Measurements from ENCODE around the gene TDRD1. TPM values are rescaled to one million over a fixed set of nuclear protein-coding genes. Genes with fewer than 3 reads are reported as not detected.
A peak's percentile ranks its signal among the peaks of the same experiment; 100 is the strongest.
"Not testable (repeated sequence)": the region's sequence is repeated elsewhere in the genome, so short reads cannot be mapped to it uniquely, and the experiment has no call there.

The TDRD1 gene
- total RNA-seq (not detected), polyA plus RNA-seq (under 1 TPM in 3 of 4 donors, not detected in 1; 0.14 to 0.32 (median 0.25) TPM)

GRCh38 chr10:114179148-114179547, at the start of gene TDRD1:
Gene TDRD1, plus strand, starts transcription at chr10:114179353. Its CDS starts 8,479 bp downstream, at chr10:114187832.
- peaks cover 27% of the 10 kb centered on the region for H3K27me3 Mint-ChIP-seq
- Histone ChIP-seq H3K27ac (ENCODE audit: insufficient read depth, low read length, poor library complexity, severe bottlenecking) (no peak within 1 kb of the TSS), H3K4me1 (ENCODE audit: control insufficient read depth, insufficient read depth, low read length, poor library complexity, severe bottlenecking) (peaks cover 11% of the 10 kb centered on the region), H3K36me3 (ENCODE audit: control insufficient read depth, insufficient read depth, low read length) (no peaks in the 10 kb centered on the region), H3K27me3 (ENCODE audit: control insufficient read depth, insufficient read depth, low read length) (peaks cover 1% of the 10 kb centered on the region), H3K4me3 (ENCODE audit: low read depth, low read length) (no peak within 1 kb of the TSS), H3K9me3 (ENCODE audit: control insufficient read depth in 2 of 2, low read length in 2 of 2) (no peaks in the 10 kb centered on the region)
- peaks cover 12 to 23% (median 15%) of the 10 kb centered on the region in 4 donors for H3K4me1 Mint-ChIP-seq
- peak within 1 kb of the TSS in 1 of 3 donors; percentile 52 for H3K27ac Mint-ChIP-seq
- no peak within 1 kb of the TSS for H3K4me3 Mint-ChIP-seq
- ATAC-seq (ENCODE audit: low read depth in 2 of 2): no peak
- peaks cover 0 to 2% (median 0%) of the 10 kb centered on the region in 7 donors for H3K9me3 Mint-ChIP-seq
- H3K36me3 Mint-ChIP-seq: no peaks in the 10 kb centered on the region
- DNase-seq: no peak

- H3K4me1 ChIP-seq (ENCODE audit: control insufficient read depth, insufficient read depth, low read length, poor library complexity, severe bottlenecking): no peaks in the 10 kb centered on the region
- H3K27me3 ChIP-seq (ENCODE audit: control insufficient read depth, insufficient read depth, low read length): no peaks in the 10 kb centered on the region
- Mint-ChIP-seq H3K36me3 (peaks cover 60% of the 10 kb centered on the region), H3K27ac (peak overlapping the region in 1 of 3 donors; percentile 6), H3K4me1 (peaks cover 0 to 11% (median 7%) of the 10 kb centered on the region in 4 donors), H3K4me3 (no peak overlapping the region), H3K9me3 (no peaks in the 10 kb centered on the region), H3K27me3 (no peaks in the 10 kb centered on the region)
- H3K27ac ChIP-seq (ENCODE audit: insufficient read depth, low read length, poor library complexity, severe bottlenecking): no peak overlapping the region
- ATAC-seq (ENCODE audit: low read depth in 2 of 2) (no peak), DNase-seq (no peak)
- no peaks in the 10 kb centered on the region for H3K9me3 ChIP-seq (ENCODE audit: control insufficient read depth in 2 of 2, low read length in 2 of 2)
- no peak overlapping the region for H3K4me3 ChIP-seq (ENCODE audit: low read depth, low read length)
- peaks cover 97% of the 10 kb centered on the region for H3K36me3 ChIP-seq (ENCODE audit: control insufficient read depth, insufficient read depth, low read length)
Measured at GRCh38 chr10:114131094-114131493, 48.1 kb upstream of the TDRD1 start.

- no peak for ATAC-seq (ENCODE audit: low read depth in 2 of 2)
- Mint-ChIP-seq H3K4me1 (peaks cover 0 to 15% (median 9%) of the 10 kb centered on the region in 4 donors), H3K36me3 (peaks cover 52% of the 10 kb centered on the region), H3K27me3 (no peaks in the 10 kb centered on the region), H3K27ac (no peak overlapping the region), H3K9me3 (no peaks in the 10 kb centered on the region), H3K4me3 (no peak overlapping the region)
- H3K4me1 ChIP-seq (ENCODE audit: control insufficient read depth, insufficient read depth, low read length, poor library complexity, severe bottlenecking): no peaks in the 10 kb centered on the region
- H3K27ac ChIP-seq (ENCODE audit: insufficient read depth, low read length, poor library complexity, severe bottlenecking): no peak overlapping the region
- no peak overlapping the region for H3K4me3 ChIP-seq (ENCODE audit: low read depth, low read length)
- no peaks in the 10 kb centered on the region for H3K27me3 ChIP-seq (ENCODE audit: control insufficient read depth, insufficient read depth, low read length)
- H3K9me3 ChIP-seq (ENCODE audit: control insufficient read depth in 2 of 2, low read length in 2 of 2): no peaks in the 10 kb centered on the region
- no peak for DNase-seq
- peaks cover 75% of the 10 kb centered on the region for H3K36me3 ChIP-seq (ENCODE audit: control insufficient read depth, insufficient read depth, low read length)
Measured at GRCh38 chr10:114135476-114135875, 43.7 kb upstream of the TDRD1 start.

GRCh38 chr10:114138581-114138980, 40.6 kb upstream of the TDRD1 start:
- Histone ChIP-seq H3K4me3 (ENCODE audit: low read depth, low read length) (no peak overlapping the region), H3K36me3 (ENCODE audit: control insufficient read depth, insufficient read depth, low read length) (peaks cover 71% of the 10 kb centered on the region), H3K4me1 (ENCODE audit: control insufficient read depth, insufficient read depth, low read length, poor library complexity, severe bottlenecking) (no peaks in the 10 kb centered on the region), H3K27ac (ENCODE audit: insufficient read depth, low read length, poor library complexity, severe bottlenecking) (no peak overlapping the region), H3K27me3 (ENCODE audit: control insufficient read depth, insufficient read depth, low read length) (no peaks in the 10 kb centered on the region), H3K9me3 (ENCODE audit: control insufficient read depth in 2 of 2, low read length in 2 of 2) (no peaks in the 10 kb centered on the region)
- Mint-ChIP-seq H3K9me3 (no peaks in the 10 kb centered on the region), H3K4me3 (no peak overlapping the region), H3K4me1 (peaks cover 0 to 6% (median 4%) of the 10 kb centered on the region in 4 donors), H3K36me3 (peaks cover 55% of the 10 kb centered on the region), H3K27me3 (no peaks in the 10 kb centered on the region), H3K27ac (peak overlapping the region in 1 of 3 donors; percentile 5)
- ATAC-seq (ENCODE audit: low read depth in 2 of 2) (no peak), DNase-seq (no peak)

- Mint-ChIP-seq H3K4me3 (no peak overlapping the region), H3K4me1 (peaks cover 0 to 4% (median 2%) of the 10 kb centered on the region in 4 donors), H3K27me3 (no peaks in the 10 kb centered on the region), H3K36me3 (peaks cover 52% of the 10 kb centered on the region), H3K27ac (no peak overlapping the region), H3K9me3 (no peaks in the 10 kb centered on the region)
- Histone ChIP-seq H3K4me1 (ENCODE audit: control insufficient read depth, insufficient read depth, low read length, poor library complexity, severe bottlenecking) (no peaks in the 10 kb centered on the region), H3K27ac (ENCODE audit: insufficient read depth, low read length, poor library complexity, severe bottlenecking) (no peak overlapping the region), H3K9me3 (ENCODE audit: control insufficient read depth in 2 of 2, low read length in 2 of 2) (no peaks in the 10 kb centered on the region), H3K4me3 (ENCODE audit: low read depth, low read length) (no peak overlapping the region), H3K27me3 (ENCODE audit: control insufficient read depth, insufficient read depth, low read length) (no peaks in the 10 kb centered on the region), H3K36me3 (ENCODE audit: control insufficient read depth, insufficient read depth, low read length) (peaks cover 68% of the 10 kb centered on the region)
- no peak for DNase-seq
- no peak for ATAC-seq (ENCODE audit: low read depth in 2 of 2)
Measured at GRCh38 chr10:114140036-114140435, 39.1 kb upstream of the TDRD1 start.

GRCh38 chr10:114140827-114141226, 38.3 kb upstream of the TDRD1 start:
- Mint-ChIP-seq H3K36me3 (peaks cover 50% of the 10 kb centered on the region), H3K27ac (peak overlapping the region in 1 of 3 donors; percentile 28)
- not testable (repeated sequence) for H3K4me3 Mint-ChIP-seq; DNase-seq; H3K4me1 ChIP-seq (ENCODE audit: control insufficient read depth, insufficient read depth, low read length, poor library complexity, severe bottlenecking); H3K27ac ChIP-seq (ENCODE audit: insufficient read depth, low read length, poor library complexity, severe bottlenecking); H3K9me3 ChIP-seq (ENCODE audit: control insufficient read depth in 2 of 2, low read length in 2 of 2); H3K4me3 ChIP-seq (ENCODE audit: low read depth, low read length); H3K27me3 ChIP-seq (ENCODE audit: control insufficient read depth, insufficient read depth, low read length); H3K4me1 Mint-ChIP-seq; H3K9me3 Mint-ChIP-seq; ATAC-seq (ENCODE audit: low read depth in 2 of 2); H3K27me3 Mint-ChIP-seq
- H3K36me3 ChIP-seq (ENCODE audit: control insufficient read depth, insufficient read depth, low read length): peaks cover 68% of the 10 kb centered on the region

GRCh38 chr10:114142018-114142417, 37.1 kb upstream of the TDRD1 start:
- no peak overlapping the region for H3K4me3 Mint-ChIP-seq
- H3K9me3 Mint-ChIP-seq: no peaks in the 10 kb centered on the region
- no peak overlapping the region for H3K27ac ChIP-seq (ENCODE audit: insufficient read depth, low read length, poor library complexity, severe bottlenecking)
- no peak overlapping the region for H3K4me3 ChIP-seq (ENCODE audit: low read depth, low read length)
- peaks cover 0 to 13% (median 2%) of the 10 kb centered on the region in 4 donors for H3K4me1 Mint-ChIP-seq
- no peaks in the 10 kb centered on the region for H3K9me3 ChIP-seq (ENCODE audit: control insufficient read depth in 2 of 2, low read length in 2 of 2)
- peaks cover 59% of the 10 kb centered on the region for H3K36me3 ChIP-seq (ENCODE audit: control insufficient read depth, insufficient read depth, low read length)
- ATAC-seq (ENCODE audit: low read depth in 2 of 2) (no peak), DNase-seq (no peak)
- no peaks in the 10 kb centered on the region for H3K4me1 ChIP-seq (ENCODE audit: control insufficient read depth, insufficient read depth, low read length, poor library complexity, severe bottlenecking)
- H3K27me3 ChIP-seq (ENCODE audit: control insufficient read depth, insufficient read depth, low read length): no peaks in the 10 kb centered on the region
- peaks cover 51% of the 10 kb centered on the region for H3K36me3 Mint-ChIP-seq
- H3K27ac Mint-ChIP-seq: no peak overlapping the region
- no peaks in the 10 kb centered on the region for H3K27me3 Mint-ChIP-seq

GRCh38 chr10:114143160-114143559, 36.0 kb upstream of the TDRD1 start:
- no peak overlapping the region for H3K4me3 Mint-ChIP-seq
- H3K9me3 Mint-ChIP-seq: peaks cover 0 to 2% (median 0%) of the 10 kb centered on the region in 7 donors
- peaks cover 2 to 19% (median 4%) of the 10 kb centered on the region in 4 donors for H3K4me1 Mint-ChIP-seq
- Histone ChIP-seq H3K9me3 (ENCODE audit: control insufficient read depth in 2 of 2, low read length in 2 of 2) (no peaks in the 10 kb centered on the region), H3K27ac (ENCODE audit: insufficient read depth, low read length, poor library complexity, severe bottlenecking) (no peak overlapping the region), H3K27me3 (ENCODE audit: control insufficient read depth, insufficient read depth, low read length) (no peaks in the 10 kb centered on the region), H3K36me3 (ENCODE audit: control insufficient read depth, insufficient read depth, low read length) (peaks cover 62% of the 10 kb centered on the region), H3K4me3 (ENCODE audit: low read depth, low read length) (no peak overlapping the region), H3K4me1 (ENCODE audit: control insufficient read depth, insufficient read depth, low read length, poor library complexity, severe bottlenecking) (no peaks in the 10 kb centered on the region)
- DNase-seq: no peak
- peaks cover 58% of the 10 kb centered on the region for H3K36me3 Mint-ChIP-seq
- no peaks in the 10 kb centered on the region for H3K27me3 Mint-ChIP-seq
- H3K27ac Mint-ChIP-seq: no peak overlapping the region
- no peak for ATAC-seq (ENCODE audit: low read depth in 2 of 2)
